Stimulated activated CD8-positive, alpha-beta memory T cell treated with anti-CD3 and anti-CD28 coated beads, Interleukin-2, amount 100 ng/mL, for 48 hours (primary cell): Measurements from ENCODE around the gene SHISA9.
"Not testable (repeated sequence)": the region's sequence is repeated elsewhere in the genome, so short reads cannot be mapped to it uniquely, and the experiment has no call there.

Source experiments
- DNase-seq, 2 donors: peaks; one replicate each; pipeline ENCODE4 v3.0.0-alpha.2; 2020; ENCODE audit warnings: low read depth in 2 of 2

SHISA9 gene

GRCh38 chr16:12901597-12902461 is at the start of gene SHISA9:
TSS of gene SHISA9 (plus strand) at chr16:12901598.
- DNase-seq: no peak

GRCh38 chr16:12853972-12854371 is 47.4 kb upstream of the SHISA9 start:
- no peak for DNase-seq

- DNase-seq: not testable (repeated sequence)
These were observed 44.0 kb upstream of the SHISA9 start for GRCh38 chr16:12857435-12857834.

GRCh38 chr16:12862327-12862726 is 39.1 kb upstream of the SHISA9 start:
- no peak for DNase-seq

- DNase-seq: no peak
These were observed 38.5 kb upstream of the SHISA9 start for GRCh38 chr16:12862941-12863340.

GRCh38 chr16:12866981-12867551 is 34.3 kb upstream of the SHISA9 start:
- no peak for DNase-seq

- DNase-seq: no peak
These were observed 33.2 kb upstream of the SHISA9 start for GRCh38 chr16:12868169-12868568.

GRCh38 chr16:12868788-12869187 is 32.6 kb upstream of the SHISA9 start:
- DNase-seq: no peak

GRCh38 chr16:12869698-12870427 is 31.5 kb upstream of the SHISA9 start:
- no peak for DNase-seq

GRCh38 chr16:12871784-12872183 is 29.6 kb upstream of the SHISA9 start:
- no peak for DNase-seq

GRCh38 chr16:12874186-12874585 is 27.2 kb upstream of the SHISA9 start:
- DNase-seq: no peak

GRCh38 chr16:12876778-12877177 is 24.6 kb upstream of the SHISA9 start:
- no peak for DNase-seq

GRCh38 chr16:12878973-12879372 is 22.4 kb upstream of the SHISA9 start:
- DNase-seq: no peak

- no peak for DNase-seq
These were observed 21.6 kb upstream of the SHISA9 start for GRCh38 chr16:12879812-12880211.

GRCh38 chr16:12881182-12881581 is 20.2 kb upstream of the SHISA9 start:
- no peak for DNase-seq

- no peak for DNase-seq
These were observed 19.7 kb upstream of the SHISA9 start for GRCh38 chr16:12881740-12882139.

- DNase-seq: no peak
These were observed 15.7 kb upstream of the SHISA9 start for GRCh38 chr16:12885742-12886141.

GRCh38 chr16:12891836-12892235 is 9.6 kb upstream of the SHISA9 start:
- no peak for DNase-seq

- no peak for DNase-seq
These were observed 8.2 kb upstream of the SHISA9 start for GRCh38 chr16:12893050-12893750.

GRCh38 chr16:12896562-12896961 is 4.8 kb upstream of the SHISA9 start:
- no peak for DNase-seq

GRCh38 chr16:12898551-12898950 is 2.8 kb upstream of the SHISA9 start:
- no peak for DNase-seq

- DNase-seq: no peak
These were observed 1.8 kb upstream of the SHISA9 start for GRCh38 chr16:12899529-12900143.
